Colonic mucosa (tissue), 4 donors: ENCODE data around the gene UGGT1. TPM values are rescaled to one million over a fixed set of nuclear protein-coding genes. Genes with fewer than 3 reads are reported as not detected.

ENCODE experiments used
- DNase-seq: peaks from one replicate; pipeline ENCODE4 v3.0.0-alpha.2; 2020
- H3K27ac ChIP-seq: fragments of 200-600 bp; one replicate; pipeline ENCODE4 v1.8.0; 2021
- H3K27me3 ChIP-seq: fragments of 200-600 bp; one replicate; pipeline ENCODE4 v1.8.0; 2021
- H3K36me3 ChIP-seq: fragments of 200-600 bp; one replicate; pipeline ENCODE4 v1.8.0; 2021
- H3K4me1 ChIP-seq: fragments of 200-600 bp; one replicate; pipeline ENCODE4 v1.8.0; 2021; ENCODE audit warnings: mild to moderate bottlenecking
- H3K4me3 ChIP-seq: fragments of 200-600 bp; one replicate; pipeline ENCODE4 v1.8.0; 2021
- H3K9ac ChIP-seq, 2 donors: one replicate each; pipeline ENCODE4 v1.7.0; 2013; ENCODE audit warnings: control low read depth in 2 of 2, low read depth in 2 of 2, low read length in 2 of 2
- H3K9me3 ChIP-seq: fragments of 200-600 bp; one replicate; pipeline ENCODE4 v1.8.0; 2021
- intact Hi-C: fragments of 100-400 bp; cut with DNase I; formaldehyde crosslinking; loops from one replicate; pipeline ENCODE4 v1.14.1; 2022
- total RNA-seq, 2 donors: library from RNA; stranded (reverse); fragmentation: NEBNext Ultra II Directional in 1 of 2; extraction: Animal tissue kit (Norgen Biotek cat#: 25700) in 1 of 2; gene quantifications; one replicate each; pipeline ENCODE4 v1.2.1, GENCODE V29; 2021
- TF ChIP-seq, protein P1 (sequence below): fragments of 200-600 bp; IDR thresholded peaks from one replicate; pipeline ENCODE4 v1.8.0; 2022; ENCODE audit warnings: antibody characterized with exemption, mild to moderate bottlenecking
- donor health status: healthy.
- donor health status: DM: no; HTN: no; CAD: no.
- donor health status: DM: no; HTN: no; CAD: no.

Gene UGGT1
- total RNA-seq, 2 donors from 2014 or later, result 41.7 to 56.0 TPM

DNA sequence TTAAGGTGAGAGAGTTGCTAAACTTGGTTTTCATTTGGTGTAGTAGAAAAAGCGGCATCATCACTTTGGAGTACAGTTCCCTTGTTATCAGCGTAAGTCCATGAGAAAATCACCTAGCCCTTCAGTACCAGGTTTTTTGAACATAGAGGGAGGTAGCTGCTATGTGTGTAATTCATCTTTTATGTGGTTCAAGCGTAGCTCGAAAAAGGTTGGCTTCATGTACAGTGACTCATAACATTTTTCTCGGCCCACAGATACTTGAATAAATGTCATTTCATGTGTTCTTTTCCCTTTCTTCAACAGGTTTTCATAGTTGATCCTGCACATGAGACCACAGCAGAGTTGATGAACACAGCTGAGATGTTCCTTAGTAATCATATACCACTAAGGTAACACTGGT lies 43.6 kb downstream of the UGGT1 start:
- H3K36me3 ChIP-seq, result peaks cover 18% of the 10 kb centered on the region
- no peak for DNase-seq
- no peak overlapping the region for H3K27ac ChIP-seq
- TF ChIP-seq, protein P1, sequence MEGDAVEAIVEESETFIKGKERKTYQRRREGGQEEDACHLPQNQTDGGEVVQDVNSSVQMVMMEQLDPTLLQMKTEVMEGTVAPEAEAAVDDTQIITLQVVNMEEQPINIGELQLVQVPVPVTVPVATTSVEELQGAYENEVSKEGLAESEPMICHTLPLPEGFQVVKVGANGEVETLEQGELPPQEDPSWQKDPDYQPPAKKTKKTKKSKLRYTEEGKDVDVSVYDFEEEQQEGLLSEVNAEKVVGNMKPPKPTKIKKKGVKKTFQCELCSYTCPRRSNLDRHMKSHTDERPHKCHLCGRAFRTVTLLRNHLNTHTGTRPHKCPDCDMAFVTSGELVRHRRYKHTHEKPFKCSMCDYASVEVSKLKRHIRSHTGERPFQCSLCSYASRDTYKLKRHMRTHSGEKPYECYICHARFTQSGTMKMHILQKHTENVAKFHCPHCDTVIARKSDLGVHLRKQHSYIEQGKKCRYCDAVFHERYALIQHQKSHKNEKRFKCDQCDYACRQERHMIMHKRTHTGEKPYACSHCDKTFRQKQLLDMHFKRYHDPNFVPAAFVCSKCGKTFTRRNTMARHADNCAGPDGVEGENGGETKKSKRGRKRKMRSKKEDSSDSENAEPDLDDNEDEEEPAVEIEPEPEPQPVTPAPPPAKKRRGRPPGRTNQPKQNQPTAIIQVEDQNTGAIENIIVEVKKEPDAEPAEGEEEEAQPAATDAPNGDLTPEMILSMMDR, result no peak
- no peaks in the 10 kb centered on the region for H3K4me1 ChIP-seq
- H3K9me3 ChIP-seq, result no peaks in the 10 kb centered on the region
- H3K4me3 ChIP-seq, result no peak overlapping the region
- no peaks in the 10 kb centered on the region for H3K27me3 ChIP-seq
- intact Hi-C loops, result no loop called here
- no peak overlapping the region for H3K9ac ChIP-seq

DNA sequence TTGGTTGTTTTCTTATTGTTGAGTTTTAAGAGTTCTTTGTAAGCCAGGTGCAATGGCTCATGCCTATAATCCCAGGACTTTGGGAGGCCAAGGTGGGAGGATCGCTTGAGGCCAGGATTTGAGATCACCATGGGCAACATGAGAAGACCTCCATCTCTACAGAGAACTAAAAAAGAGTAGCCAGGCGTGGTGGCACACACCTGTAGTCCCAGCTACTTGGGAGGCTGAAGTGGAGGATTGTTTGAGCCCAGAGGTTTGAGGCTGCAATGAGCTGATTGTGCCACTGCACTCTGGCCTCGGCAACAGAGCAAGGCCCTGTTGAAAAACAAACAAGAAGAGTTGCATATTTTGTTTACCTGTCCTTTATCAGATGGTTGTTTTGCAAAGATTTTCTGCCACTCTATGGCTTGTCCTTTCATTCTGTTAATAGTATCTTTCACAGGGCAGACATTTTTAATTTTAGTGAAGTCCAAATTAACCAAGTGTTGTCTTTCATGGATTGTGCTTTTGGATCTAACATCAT lies 46.2 kb downstream of the UGGT1 start:
- no peak overlapping the region for H3K4me3 ChIP-seq
- DNase-seq, result no peak
- H3K4me1 ChIP-seq, result no peaks in the 10 kb centered on the region
- no peaks in the 10 kb centered on the region for H3K9me3 ChIP-seq
- H3K36me3 ChIP-seq, result peaks cover 19% of the 10 kb centered on the region
- TF ChIP-seq, protein P1, result no peak
- intact Hi-C loops, result no loop called here
- no peaks in the 10 kb centered on the region for H3K27me3 ChIP-seq
- H3K27ac ChIP-seq, result no peak overlapping the region
- H3K9ac ChIP-seq, result no peak overlapping the region

DNA sequence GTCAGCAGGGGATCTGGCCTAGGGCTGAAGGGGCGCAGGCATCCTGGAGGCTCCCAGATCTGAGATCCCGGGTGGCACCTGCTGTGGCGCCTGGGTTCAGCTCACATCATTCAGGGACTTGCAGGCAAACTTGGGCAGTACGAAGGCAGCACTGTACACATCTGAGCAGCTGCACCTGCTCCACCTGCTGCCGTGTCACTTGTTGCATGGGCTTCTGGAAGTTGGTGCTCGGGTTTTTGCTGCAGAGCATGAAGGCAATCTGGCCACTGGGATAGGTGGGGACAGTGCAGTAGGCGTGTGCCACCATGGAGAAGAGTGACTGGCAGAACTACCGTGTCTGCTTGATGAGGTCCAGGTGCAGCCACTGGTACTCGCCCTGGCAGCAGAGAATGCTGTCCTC lies 48.6 kb downstream of the UGGT1 start:
- intact Hi-C loops, result no loop called here
- H3K4me3 ChIP-seq, result no peak overlapping the region
- H3K9ac ChIP-seq, result no peak overlapping the region
- DNase-seq, result no peak
- peaks cover 17% of the 10 kb centered on the region for H3K36me3 ChIP-seq
- TF ChIP-seq, protein P1, result no peak
- no peaks in the 10 kb centered on the region for H3K4me1 ChIP-seq
- H3K27me3 ChIP-seq, result no peaks in the 10 kb centered on the region
- no peak overlapping the region for H3K27ac ChIP-seq
- no peaks in the 10 kb centered on the region for H3K9me3 ChIP-seq

DNA sequence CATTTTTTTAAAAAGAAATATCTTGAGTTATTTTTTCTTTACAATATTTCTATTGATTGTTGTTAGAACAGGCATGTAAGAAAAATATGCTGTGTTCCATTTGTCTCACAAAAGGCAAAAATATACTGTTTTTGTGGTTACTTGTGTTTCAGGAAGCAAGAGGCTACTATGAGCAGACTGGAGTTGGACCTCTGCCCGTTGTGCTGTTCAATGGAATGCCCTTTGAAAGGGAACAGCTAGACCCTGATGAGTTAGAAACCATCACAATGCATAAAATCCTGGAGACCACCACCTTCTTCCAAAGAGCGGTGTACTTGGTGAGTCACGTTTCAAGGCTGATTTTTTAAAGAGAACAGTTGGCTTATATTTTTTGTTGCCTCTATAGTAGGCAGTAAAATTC lies 54.7 kb downstream of the UGGT1 start:
- no peak overlapping the region for H3K27ac ChIP-seq
- H3K4me1 ChIP-seq, result no peaks in the 10 kb centered on the region
- TF ChIP-seq, protein P1, result no peak
- no peak overlapping the region for H3K4me3 ChIP-seq
- H3K9ac ChIP-seq, result no peak overlapping the region
- no peak for DNase-seq
- peaks cover 6% of the 10 kb centered on the region for H3K36me3 ChIP-seq
- H3K27me3 ChIP-seq, result no peaks in the 10 kb centered on the region
- no peaks in the 10 kb centered on the region for H3K9me3 ChIP-seq
- intact Hi-C loops, result no loop called here

DNA sequence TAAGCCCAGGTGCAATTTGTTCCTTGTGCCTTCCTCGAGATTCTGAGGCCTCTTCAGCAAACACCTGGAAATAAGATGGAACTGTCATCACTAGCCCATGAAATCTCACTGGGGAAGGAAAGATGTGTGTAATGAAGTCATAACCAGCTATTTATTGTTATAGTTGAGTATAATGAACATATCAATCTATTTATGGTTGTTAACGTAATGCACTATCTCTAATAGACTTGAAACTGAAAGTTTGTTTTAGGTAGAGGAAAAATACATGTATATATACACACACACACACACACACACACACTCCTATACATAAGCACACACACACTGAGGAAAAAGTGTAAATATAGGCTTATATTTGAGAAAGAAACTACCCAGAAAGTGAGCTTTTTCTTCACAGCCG lies 62.8 kb downstream of the UGGT1 start:
- H3K4me3 ChIP-seq, result no peak overlapping the region
- DNase-seq, result no peak
- H3K36me3 ChIP-seq, result peaks cover 12% of the 10 kb centered on the region
- H3K27me3 ChIP-seq, result no peaks in the 10 kb centered on the region
- no peaks in the 10 kb centered on the region for H3K9me3 ChIP-seq
- no peak overlapping the region for H3K9ac ChIP-seq
- H3K4me1 ChIP-seq, result no peaks in the 10 kb centered on the region
- TF ChIP-seq, protein P1, result no peak
- no peak overlapping the region for H3K27ac ChIP-seq
- intact Hi-C loops, result no loop called here
